GM12878 (cell line): ENCODE data around the gene BCAR3. TPM values are rescaled to one million over a fixed set of nuclear protein-coding genes. Genes with fewer than 3 reads are reported as not detected.

ENCODE experiments used
- ATF7 ChIP-seq: fragments of 450-650 bp; IDR thresholded peaks from 2 replicates; pipeline ENCODE4 v1.6.1; 2016; ENCODE audit warnings: low read depth, mild to moderate bottlenecking
- BACH1 ChIP-seq: fragments of 450-650 bp; IDR thresholded peaks from 2 replicates; pipeline ENCODE4 v1.6.1; 2017; ENCODE audit warnings: mild to moderate bottlenecking, borderline replicate concordance
- CHD1 ChIP-seq: IDR thresholded peaks from 2 replicates; pipeline ENCODE4 v1.6.1; 2012; ENCODE audit warnings: low read depth, low read length, improper control_type of control experiment
- CREB1 ChIP-seq: IDR thresholded peaks from 2 replicates; pipeline ENCODE4 v1.6.1; 2012; ENCODE audit warnings: low read depth, mild to moderate bottlenecking, inconsistent platforms
- DPF2 ChIP-seq: fragments of 450-650 bp; IDR thresholded peaks from 2 replicates; pipeline ENCODE4 v1.6.1; 2017; ENCODE audit warnings: mild to moderate bottlenecking
- FOXK2 ChIP-seq: fragments of 450-650 bp; IDR thresholded peaks from 2 replicates; pipeline ENCODE4 v1.6.1; 2017; ENCODE audit warnings: mild to moderate bottlenecking, moderate library complexity
- GATAD2B ChIP-seq: fragments of 450-650 bp; conservative IDR thresholded peaks from 2 replicates; pipeline ENCODE4 v1.6.1; 2017; ENCODE audit warnings: low read depth, mild to moderate bottlenecking, moderate library complexity
- HDAC6 ChIP-seq: fragments of 200-600 bp; sonication (generic); IDR thresholded peaks from one replicate; pipeline ENCODE4 v1.8.0; 2017; ENCODE audit warnings: antibody characterized with exemption; ENCODE audit not compliant: unreplicated experiment
- MTA3 ChIP-seq: IDR thresholded peaks from 2 replicates; pipeline ENCODE4 v1.6.1; 2012; ENCODE audit warnings: low read length, inconsistent platforms, borderline replicate concordance
- MYC ChIP-seq: IDR thresholded peaks from 2 replicates; pipeline ENCODE4 v1.6.1; 2011; ENCODE audit warnings: mild to moderate bottlenecking, low read length, moderate library complexity, inconsistent platforms; ENCODE audit not compliant: insufficient read depth, insufficient replicate concordance, insufficient read length, severe bottlenecking
- NFIC ChIP-seq: IDR thresholded peaks from 2 replicates; pipeline ENCODE4 v1.6.1; 2012; ENCODE audit warnings: low read depth, mild to moderate bottlenecking, inconsistent platforms, low read length, moderate library complexity
- RUNX3 ChIP-seq: IDR thresholded peaks from 2 replicates; pipeline ENCODE4 v1.6.1; 2012; ENCODE audit warnings: low read length, inconsistent platforms
- SREBF2 ChIP-seq: IDR thresholded peaks from 2 replicates; pipeline ENCODE4 v1.6.1; 2012; ENCODE audit warnings: mild to moderate bottlenecking, low read length
- TBL1XR1 ChIP-seq: IDR thresholded peaks from 2 replicates; pipeline ENCODE4 v1.6.1; 2012; ENCODE audit warnings: low read depth, low read length, improper control_type of control experiment
- ZNF24 ChIP-seq: fragments of 450-650 bp; IDR thresholded peaks from 2 replicates; pipeline ENCODE4 v1.6.1; 2017; ENCODE audit warnings: antibody characterized with exemption, mild to moderate bottlenecking
- polyA plus RNA-seq, 11 experiments: library from polyadenylated mRNA; depleted of rRNA in 4 of 11; unstranded in 6 of 11; stranded (reverse) in 5 of 11; fragments of >200 nt; fragmentation: Nextera tagmentation in 4 of 11; fragmentation: Illumina TruSeq in 1 of 11; extraction: Ambion mirVana in 4 of 11; extraction: Trizol in 1 of 11; gene quantifications; 1 replicate in 1 of 11; 2 replicates in 10 of 11; pipeline versions ENCODE4 v1.2.1 to v1.2.3, GENCODE V29; 2011 to 2016; ENCODE audit warnings: inconsistent platforms in 2 of 11, missing spikeins in 2 of 11, low read depth in 1 of 11
- total RNA-seq, 4 experiments: library from RNA; depleted of rRNA in 3 of 4; stranded (reverse); fragments of >200 nt in 3 of 4; fragmentation: Illumina TruSeq in 1 of 4; extraction: Trizol in 1 of 4; gene quantifications; 2 replicates each; pipeline versions ENCODE4 v1.2.1 to v1.2.3, GENCODE V29; 2013 to 2021
- TF ChIP-seq, protein P1 (sequence below): fragments of 450-650 bp; IDR thresholded peaks from 2 replicates; pipeline ENCODE4 v1.6.1; 2017; ENCODE audit warnings: mild to moderate bottlenecking, moderate library complexity
- TF ChIP-seq, protein P2 (sequence below): IDR thresholded peaks from 2 replicates; pipeline ENCODE4 v1.6.1; 2012; ENCODE audit warnings: low read depth, low read length, improper control_type of control experiment
- TF ChIP-seq, protein P3 (sequence below): fragments of 450-650 bp; IDR thresholded peaks from 2 replicates; pipeline ENCODE4 v1.6.1; 2018; ENCODE audit warnings: mild to moderate bottlenecking, low read depth, moderate library complexity; ENCODE audit not compliant: partially characterized antibody
- TF ChIP-seq, protein P4 (sequence below): fragments of 150-350 bp; IDR thresholded peaks from 2 replicates; pipeline ENCODE4 v1.6.1; 2014; ENCODE audit warnings: mild to moderate bottlenecking, low read depth, low read length

The BCAR3 gene
- total and polyA plus RNA-seq, 10 of the 15 experiments (the other 5 are each of a cell fraction or from before 2014, with no cell fraction given), result 1.3 to 6.6 (median 1.8) TPM

DNA sequence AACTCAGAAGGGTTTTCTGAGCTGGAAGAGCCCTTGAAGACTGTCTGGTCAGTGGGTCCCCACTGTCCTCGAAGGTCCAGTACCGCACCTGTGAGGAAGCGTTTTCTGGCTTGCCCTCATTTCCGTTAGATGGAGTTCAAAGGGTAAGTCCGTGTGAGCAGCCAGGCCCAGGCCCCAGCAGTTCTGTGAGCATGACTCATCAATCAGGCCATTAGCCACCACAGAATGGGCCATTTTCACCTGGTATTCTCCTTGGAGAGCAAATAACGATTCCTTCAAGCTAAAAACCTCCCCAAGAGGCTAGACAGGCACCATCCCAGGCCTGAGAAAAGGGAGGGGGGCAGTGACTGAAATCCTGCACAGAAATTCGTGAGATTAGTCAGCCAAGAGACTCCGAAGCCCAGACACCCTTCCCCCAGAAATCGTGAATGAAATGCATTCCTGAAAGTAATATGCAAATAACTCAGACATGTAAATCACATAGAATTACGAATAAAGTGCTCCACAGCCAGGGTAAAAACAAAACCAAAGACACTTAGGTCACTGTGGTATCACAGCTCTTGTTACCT is 66.0 kb downstream of the BCAR3 start (continued):
- TF ChIP-seq, protein P1, sequence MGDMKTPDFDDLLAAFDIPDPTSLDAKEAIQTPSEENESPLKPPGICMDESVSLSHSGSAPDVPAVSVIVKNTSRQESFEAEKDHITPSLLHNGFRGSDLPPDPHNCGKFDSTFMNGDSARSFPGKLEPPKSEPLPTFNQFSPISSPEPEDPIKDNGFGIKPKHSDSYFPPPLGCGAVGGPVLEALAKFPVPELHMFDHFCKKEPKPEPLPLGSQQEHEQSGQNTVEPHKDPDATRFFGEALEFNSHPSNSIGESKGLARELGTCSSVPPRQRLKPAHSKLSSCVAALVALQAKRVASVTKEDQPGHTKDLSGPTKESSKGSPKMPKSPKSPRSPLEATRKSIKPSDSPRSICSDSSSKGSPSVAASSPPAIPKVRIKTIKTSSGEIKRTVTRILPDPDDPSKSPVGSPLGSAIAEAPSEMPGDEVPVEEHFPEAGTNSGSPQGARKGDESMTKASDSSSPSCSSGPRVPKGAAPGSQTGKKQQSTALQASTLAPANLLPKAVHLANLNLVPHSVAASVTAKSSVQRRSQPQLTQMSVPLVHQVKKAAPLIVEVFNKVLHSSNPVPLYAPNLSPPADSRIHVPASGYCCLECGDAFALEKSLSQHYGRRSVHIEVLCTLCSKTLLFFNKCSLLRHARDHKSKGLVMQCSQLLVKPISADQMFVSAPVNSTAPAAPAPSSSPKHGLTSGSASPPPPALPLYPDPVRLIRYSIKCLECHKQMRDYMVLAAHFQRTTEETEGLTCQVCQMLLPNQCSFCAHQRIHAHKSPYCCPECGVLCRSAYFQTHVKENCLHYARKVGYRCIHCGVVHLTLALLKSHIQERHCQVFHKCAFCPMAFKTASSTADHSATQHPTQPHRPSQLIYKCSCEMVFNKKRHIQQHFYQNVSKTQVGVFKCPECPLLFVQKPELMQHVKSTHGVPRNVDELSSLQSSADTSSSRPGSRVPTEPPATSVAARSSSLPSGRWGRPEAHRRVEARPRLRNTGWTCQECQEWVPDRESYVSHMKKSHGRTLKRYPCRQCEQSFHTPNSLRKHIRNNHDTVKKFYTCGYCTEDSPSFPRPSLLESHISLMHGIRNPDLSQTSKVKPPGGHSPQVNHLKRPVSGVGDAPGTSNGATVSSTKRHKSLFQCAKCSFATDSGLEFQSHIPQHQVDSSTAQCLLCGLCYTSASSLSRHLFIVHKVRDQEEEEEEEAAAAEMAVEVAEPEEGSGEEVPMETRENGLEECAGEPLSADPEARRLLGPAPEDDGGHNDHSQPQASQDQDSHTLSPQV, result no peak
- TF ChIP-seq, protein P2, sequence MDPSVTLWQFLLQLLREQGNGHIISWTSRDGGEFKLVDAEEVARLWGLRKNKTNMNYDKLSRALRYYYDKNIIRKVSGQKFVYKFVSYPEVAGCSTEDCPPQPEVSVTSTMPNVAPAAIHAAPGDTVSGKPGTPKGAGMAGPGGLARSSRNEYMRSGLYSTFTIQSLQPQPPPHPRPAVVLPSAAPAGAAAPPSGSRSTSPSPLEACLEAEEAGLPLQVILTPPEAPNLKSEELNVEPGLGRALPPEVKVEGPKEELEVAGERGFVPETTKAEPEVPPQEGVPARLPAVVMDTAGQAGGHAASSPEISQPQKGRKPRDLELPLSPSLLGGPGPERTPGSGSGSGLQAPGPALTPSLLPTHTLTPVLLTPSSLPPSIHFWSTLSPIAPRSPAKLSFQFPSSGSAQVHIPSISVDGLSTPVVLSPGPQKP, result no peak
- TF ChIP-seq SREBF2 (no peak), MTA3 (peak; percentile 87; the same call in 1 of the 2 replicates), CREB1 (no peak), DPF2 (peak; percentile 71; the same call in 1 of the 2 replicates), FOXK2 (no peak), RUNX3 (peak; percentile 66), GATAD2B (0 out of 2 replicates have a peak, but pooled peaks have one; percentile 21), BACH1 (0 out of 2 replicates have a peak, but pooled peaks have one; percentile 13), CHD1 (no peak), NFIC (peak; percentile 85), MYC (no peak), TBL1XR1 (peak; percentile 69; the same call in 1 of the 2 replicates), HDAC6 (no peak), ZNF24 (no peak), ATF7 (peak; percentile 74)
- TF ChIP-seq, protein P3, sequence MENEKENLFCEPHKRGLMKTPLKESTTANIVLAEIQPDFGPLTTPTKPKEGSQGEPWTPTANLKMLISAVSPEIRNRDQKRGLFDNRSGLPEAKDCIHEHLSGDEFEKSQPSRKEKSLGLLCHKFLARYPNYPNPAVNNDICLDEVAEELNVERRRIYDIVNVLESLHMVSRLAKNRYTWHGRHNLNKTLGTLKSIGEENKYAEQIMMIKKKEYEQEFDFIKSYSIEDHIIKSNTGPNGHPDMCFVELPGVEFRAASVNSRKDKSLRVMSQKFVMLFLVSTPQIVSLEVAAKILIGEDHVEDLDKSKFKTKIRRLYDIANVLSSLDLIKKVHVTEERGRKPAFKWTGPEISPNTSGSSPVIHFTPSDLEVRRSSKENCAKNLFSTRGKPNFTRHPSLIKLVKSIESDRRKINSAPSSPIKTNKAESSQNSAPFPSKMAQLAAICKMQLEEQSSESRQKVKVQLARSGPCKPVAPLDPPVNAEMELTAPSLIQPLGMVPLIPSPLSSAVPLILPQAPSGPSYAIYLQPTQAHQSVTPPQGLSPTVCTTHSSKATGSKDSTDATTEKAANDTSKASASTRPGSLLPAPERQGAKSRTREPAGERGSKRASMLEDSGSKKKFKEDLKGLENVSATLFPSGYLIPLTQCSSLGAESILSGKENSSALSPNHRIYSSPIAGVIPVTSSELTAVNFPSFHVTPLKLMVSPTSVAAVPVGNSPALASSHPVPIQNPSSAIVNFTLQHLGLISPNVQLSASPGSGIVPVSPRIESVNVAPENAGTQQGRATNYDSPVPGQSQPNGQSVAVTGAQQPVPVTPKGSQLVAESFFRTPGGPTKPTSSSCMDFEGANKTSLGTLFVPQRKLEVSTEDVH, result no peak
- TF ChIP-seq, protein P4, sequence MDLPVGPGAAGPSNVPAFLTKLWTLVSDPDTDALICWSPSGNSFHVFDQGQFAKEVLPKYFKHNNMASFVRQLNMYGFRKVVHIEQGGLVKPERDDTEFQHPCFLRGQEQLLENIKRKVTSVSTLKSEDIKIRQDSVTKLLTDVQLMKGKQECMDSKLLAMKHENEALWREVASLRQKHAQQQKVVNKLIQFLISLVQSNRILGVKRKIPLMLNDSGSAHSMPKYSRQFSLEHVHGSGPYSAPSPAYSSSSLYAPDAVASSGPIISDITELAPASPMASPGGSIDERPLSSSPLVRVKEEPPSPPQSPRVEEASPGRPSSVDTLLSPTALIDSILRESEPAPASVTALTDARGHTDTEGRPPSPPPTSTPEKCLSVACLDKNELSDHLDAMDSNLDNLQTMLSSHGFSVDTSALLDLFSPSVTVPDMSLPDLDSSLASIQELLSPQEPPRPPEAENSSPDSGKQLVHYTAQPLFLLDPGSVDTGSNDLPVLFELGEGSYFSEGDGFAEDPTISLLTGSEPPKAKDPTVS, result no peak
